HFFc6 (cell line): ENCODE data around the gene WDR6. TPM values are rescaled to one million over a fixed set of nuclear protein-coding genes. Genes with fewer than 3 reads are reported as not detected.

Source experiments
- DNase-seq: peaks from one replicate; pipeline ENCODE4 v3.0.0-alpha.2; 2018
- H3K27ac Mint-ChIP-seq: 2 replicates; pipeline ENCODE4 v1.8.0; 2020; ENCODE audit warnings: mild to moderate bottlenecking, mixed read lengths
- H3K27me3 Mint-ChIP-seq: 2 replicates; pipeline ENCODE4 v1.8.0; 2021; ENCODE audit warnings: mild to moderate bottlenecking, moderate library complexity, mixed read lengths; ENCODE audit not compliant: insufficient read depth
- H3K36me3 Mint-ChIP-seq: 2 replicates; pipeline ENCODE4 v1.8.0; 2021; ENCODE audit warnings: low read depth, mixed read lengths
- H3K4me1 Mint-ChIP-seq: 2 replicates; pipeline ENCODE4 v1.8.0; 2020; ENCODE audit warnings: low read depth, mixed read lengths
- H3K4me3 Mint-ChIP-seq: 2 replicates; pipeline ENCODE4 v1.8.0; 2020; ENCODE audit warnings: mild to moderate bottlenecking, moderate library complexity, mixed read lengths
- H3K9me3 Mint-ChIP-seq: 2 replicates; pipeline ENCODE4 v1.8.0; 2020; ENCODE audit warnings: mild to moderate bottlenecking, mixed read lengths
- total RNA-seq, 6 experiments: library from RNA; stranded (reverse); fragmentation: NEBNext Ultra II Directional; extraction: Animal tissue kit (Norgen Biotek cat#: 25700); gene quantifications; 2 replicates in 1 of 6; 3 replicates in 5 of 6; pipeline ENCODE4 v1.2.3, GENCODE V29; 2021
- TF ChIP-seq, protein P1 (sequence below): fragments of 200-600 bp; sonication (generic); IDR thresholded peaks from 2 replicates; pipeline ENCODE4 v1.5.0; 2021; ENCODE audit warnings: antibody characterized with exemption, mild to moderate bottlenecking

The WDR6 gene
- total RNA-seq, 6 experiments from 2014 or later, result 107 to 123 (median 115) TPM

- peaks cover 29% of the 10 kb centered on the region for H3K4me1 Mint-ChIP-seq
- H3K4me3 Mint-ChIP-seq, result no peak overlapping the region
- peaks cover 27% of the 10 kb centered on the region for H3K36me3 Mint-ChIP-seq
- TF ChIP-seq, protein P1, sequence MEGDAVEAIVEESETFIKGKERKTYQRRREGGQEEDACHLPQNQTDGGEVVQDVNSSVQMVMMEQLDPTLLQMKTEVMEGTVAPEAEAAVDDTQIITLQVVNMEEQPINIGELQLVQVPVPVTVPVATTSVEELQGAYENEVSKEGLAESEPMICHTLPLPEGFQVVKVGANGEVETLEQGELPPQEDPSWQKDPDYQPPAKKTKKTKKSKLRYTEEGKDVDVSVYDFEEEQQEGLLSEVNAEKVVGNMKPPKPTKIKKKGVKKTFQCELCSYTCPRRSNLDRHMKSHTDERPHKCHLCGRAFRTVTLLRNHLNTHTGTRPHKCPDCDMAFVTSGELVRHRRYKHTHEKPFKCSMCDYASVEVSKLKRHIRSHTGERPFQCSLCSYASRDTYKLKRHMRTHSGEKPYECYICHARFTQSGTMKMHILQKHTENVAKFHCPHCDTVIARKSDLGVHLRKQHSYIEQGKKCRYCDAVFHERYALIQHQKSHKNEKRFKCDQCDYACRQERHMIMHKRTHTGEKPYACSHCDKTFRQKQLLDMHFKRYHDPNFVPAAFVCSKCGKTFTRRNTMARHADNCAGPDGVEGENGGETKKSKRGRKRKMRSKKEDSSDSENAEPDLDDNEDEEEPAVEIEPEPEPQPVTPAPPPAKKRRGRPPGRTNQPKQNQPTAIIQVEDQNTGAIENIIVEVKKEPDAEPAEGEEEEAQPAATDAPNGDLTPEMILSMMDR, result no peak
- no peak overlapping the region for H3K27ac Mint-ChIP-seq
- no peaks in the 10 kb centered on the region for H3K9me3 Mint-ChIP-seq
- DNase-seq, result no peak
- peaks cover 4% of the 10 kb centered on the region; the same call in 1 of the 2 replicates for H3K27me3 Mint-ChIP-seq
Measured at GRCh38 chr3:49013113-49013737, 6.0 kb downstream of the WDR6 start.

- Mint-ChIP-seq H3K9me3 (no peaks in the 10 kb centered on the region), H3K27me3 (peaks cover 4% of the 10 kb centered on the region; the same call in 1 of the 2 replicates), H3K4me3 (no peak overlapping the region), H3K36me3 (peaks cover 27% of the 10 kb centered on the region), H3K4me1 (peaks cover 23% of the 10 kb centered on the region), H3K27ac (no peak overlapping the region)
- DNase-seq, result no peak
- TF ChIP-seq, protein P1, result peak; percentile 82
Measured at GRCh38 chr3:49013738-49014660, 6.8 kb downstream of the WDR6 start.

DNA sequence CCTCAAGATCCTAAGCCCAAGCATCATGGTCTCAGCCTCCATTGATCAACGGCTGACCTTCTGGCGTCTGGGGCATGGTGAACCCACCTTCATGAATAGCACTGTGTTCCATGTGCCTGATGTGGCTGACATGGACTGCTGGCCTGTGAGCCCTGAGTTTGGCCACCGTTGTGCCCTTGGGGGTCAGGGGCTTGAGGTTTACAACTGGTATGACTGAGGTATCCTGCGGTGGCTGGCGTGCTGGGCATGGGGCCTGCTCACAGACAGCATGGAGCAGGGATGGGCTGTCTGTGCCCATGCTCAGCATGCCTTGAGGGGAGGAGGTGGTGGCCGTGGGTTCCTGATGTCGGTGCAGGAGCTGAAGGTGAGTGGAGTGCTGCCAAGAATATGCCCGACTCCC is 7.9 kb downstream of the WDR6 start:
- Mint-ChIP-seq H3K9me3 (no peaks in the 10 kb centered on the region), H3K4me1 (peaks cover 23% of the 10 kb centered on the region; the same call in 1 of the 2 replicates), H3K27me3 (peaks cover 4% of the 10 kb centered on the region; the same call in 1 of the 2 replicates), H3K4me3 (no peak overlapping the region), H3K36me3 (peaks cover 23% of the 10 kb centered on the region), H3K27ac (peak overlapping the region; percentile 43; the same call in 1 of the 2 replicates)
- no peak for DNase-seq
- TF ChIP-seq, protein P1, result no peak

- TF ChIP-seq, protein P1, result no peak
- peak overlapping the region; percentile 29 for H3K27ac Mint-ChIP-seq
- peaks cover 23% of the 10 kb centered on the region for H3K36me3 Mint-ChIP-seq
- H3K4me1 Mint-ChIP-seq, result peaks cover 27% of the 10 kb centered on the region; the same call in 1 of the 2 replicates
- DNase-seq, result peak; percentile 55
- H3K9me3 Mint-ChIP-seq, result no peaks in the 10 kb centered on the region
- H3K4me3 Mint-ChIP-seq, result peak overlapping the region; percentile 15; the same call in 1 of the 2 replicates
- peaks cover 3% of the 10 kb centered on the region; the same call in 1 of the 2 replicates for H3K27me3 Mint-ChIP-seq
Measured at GRCh38 chr3:49015765-49016164, 8.6 kb downstream of the WDR6 start.

DNA sequence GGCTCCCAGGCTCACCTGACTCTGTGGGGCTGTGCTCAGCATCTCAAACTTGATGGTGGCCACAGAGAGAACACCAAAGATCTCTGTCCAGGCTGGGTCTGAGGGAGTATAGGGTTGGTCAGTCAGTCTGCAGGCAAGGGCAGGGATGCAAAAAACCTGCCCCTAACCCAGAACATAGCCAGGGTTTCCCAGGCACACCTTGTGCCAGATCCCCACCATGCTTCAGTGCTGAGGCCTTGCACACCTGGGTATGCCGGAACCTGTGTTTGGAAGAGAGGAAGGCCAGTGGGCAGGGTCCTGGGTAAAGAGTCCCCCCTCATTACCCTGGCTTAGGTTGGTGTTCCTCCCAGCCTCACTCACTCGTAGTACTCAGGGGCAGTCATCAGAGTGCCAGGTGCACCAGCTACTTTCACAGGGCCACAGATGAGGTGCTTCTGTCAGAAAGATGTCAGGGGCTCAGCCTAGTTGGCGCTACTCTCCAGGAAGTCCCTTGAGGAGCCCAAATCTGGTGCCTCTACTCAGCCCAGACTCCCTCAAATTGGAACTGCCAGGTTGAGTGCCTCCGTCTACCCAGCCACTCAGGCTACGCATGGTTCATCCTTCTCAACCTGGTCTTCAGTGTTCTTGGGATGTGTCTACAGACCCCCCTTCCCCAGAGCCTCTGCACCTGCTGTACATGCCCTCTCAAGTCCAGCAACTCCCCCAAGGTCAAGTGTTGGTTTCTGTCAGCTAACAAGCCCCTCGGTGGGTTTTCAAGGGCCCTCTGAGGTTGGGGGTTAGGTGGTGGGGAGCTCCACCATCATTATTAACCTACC is 9.4 kb downstream of the WDR6 start:
- Mint-ChIP-seq H3K9me3 (no peaks in the 10 kb centered on the region), H3K4me1 (peaks cover 27% of the 10 kb centered on the region; the same call in 1 of the 2 replicates), H3K4me3 (peak overlapping the region; percentile 15; the same call in 1 of the 2 replicates), H3K27me3 (peaks cover 5% of the 10 kb centered on the region), H3K27ac (peak overlapping the region; percentile 68; the same call in 1 of the 2 replicates), H3K36me3 (peaks cover 23% of the 10 kb centered on the region)
- no peak for DNase-seq
- TF ChIP-seq, protein P1, result no peak
